ENCODE data around the gene ZKSCAN7. TPM values are rescaled to one million over a fixed set of nuclear protein-coding genes. Genes with fewer than 3 reads are reported as not detected.
"Not testable (repeated sequence)": the region's sequence is repeated elsewhere in the genome, so short reads cannot be mapped to it uniquely, and the experiment has no call there.

The ZKSCAN7 gene
- total and polyA plus RNA-seq, 3 experiments from 2014 or later = 3.7 to 4.7 (median 3.8) TPM

- H3K36me3 Mint-ChIP-seq; H3K27ac Mint-ChIP-seq; H3K27ac ChIP-seq (ENCODE audit: low read depth, low read length); CTCF ChIA-PET; H3K36me3 ChIP-seq (ENCODE audit: insufficient read depth, low read length); H3K4me3 Mint-ChIP-seq; H3K4me3 ChIP-seq (ENCODE audit: low read length); POLR2A ChIA-PET; H3K9me3 ChIP-seq (ENCODE audit: low read length); DNase-seq; H3K4me1 Mint-ChIP-seq; H3K27me3 ChIP-seq (ENCODE audit: insufficient read depth, low read length, poor library complexity, severe bottlenecking); H3K9me3 Mint-ChIP-seq; H3K4me1 ChIP-seq (ENCODE audit: insufficient read depth, low read length): not testable (repeated sequence)
- H3K27me3 Mint-ChIP-seq = peaks cover 6 to 22% of the 10 kb centered on the region in 2 donors
These were observed 10.2 kb upstream of the ZKSCAN7 start for GRCh38 chr3:44544811-44545210.

- Mint-ChIP-seq H3K4me3 (peak overlapping the region; percentile 89 to 97 (median 93)), H3K4me1 (peaks cover 22 to 37% (median 30%) of the 10 kb centered on the region in 3 donors), H3K36me3 (peaks cover 16 to 35% (median 26%) of the 10 kb centered on the region in 3 donors), H3K9me3 (peaks cover 0 to 2% (median 0%) of the 10 kb centered on the region in 5 donors), H3K27me3 (peaks cover 2 to 13% of the 10 kb centered on the region in 2 donors), H3K27ac (peak overlapping the region; percentile 73 to 96 (median 88))
- peak overlapping the region; percentile 91 for H3K4me3 ChIP-seq (ENCODE audit: low read length)
- ChIA-PET CTCF (interaction anchor here (1.4 kb wide), 1 partner anchor 44 kb away, joined by 3 read pairs; no protein-coding TSS in a partner anchor), POLR2A (no interaction called here)
- no peaks in the 10 kb centered on the region for H3K9me3 ChIP-seq (ENCODE audit: low read length)
- no peaks in the 10 kb centered on the region for H3K36me3 ChIP-seq (ENCODE audit: insufficient read depth, low read length)
- no peaks in the 10 kb centered on the region for H3K27me3 ChIP-seq (ENCODE audit: insufficient read depth, low read length, poor library complexity, severe bottlenecking)
- H3K4me1 ChIP-seq (ENCODE audit: insufficient read depth, low read length) = peaks cover 18% of the 10 kb centered on the region
- H3K27ac ChIP-seq (ENCODE audit: low read depth, low read length) = peak overlapping the region; percentile 45
- no peak for DNase-seq
These were observed 730 bp downstream of the ZKSCAN7 start for GRCh38 chr3:44555723-44556122.

GRCh38 chr3:44557074-44557473 is 2.1 kb downstream of the ZKSCAN7 start:
- DNase-seq = no peak
- Mint-ChIP-seq H3K27me3 (peaks cover 0 to 2% of the 10 kb centered on the region in 2 donors), H3K9me3 (peaks cover 0 to 5% (median 2%) of the 10 kb centered on the region in 5 donors), H3K27ac (no peak overlapping the region), H3K4me3 (peak overlapping the region in 1 of 7 donors; percentile 44), H3K4me1 (peaks cover 24 to 38% (median 37%) of the 10 kb centered on the region in 3 donors), H3K36me3 (peaks cover 22 to 49% (median 32%) of the 10 kb centered on the region in 3 donors)
- H3K36me3 ChIP-seq (ENCODE audit: insufficient read depth, low read length) = no peaks in the 10 kb centered on the region
- ChIA-PET POLR2A (no interaction called here), CTCF (no interaction called here)
- no peak overlapping the region for H3K27ac ChIP-seq (ENCODE audit: low read depth, low read length)
- H3K4me3 ChIP-seq (ENCODE audit: low read length) = no peak overlapping the region
- no peaks in the 10 kb centered on the region for H3K27me3 ChIP-seq (ENCODE audit: insufficient read depth, low read length, poor library complexity, severe bottlenecking)
- no peaks in the 10 kb centered on the region for H3K9me3 ChIP-seq (ENCODE audit: low read length)
- H3K4me1 ChIP-seq (ENCODE audit: insufficient read depth, low read length) = peaks cover 18% of the 10 kb centered on the region

GRCh38 chr3:44561076-44561475 is 6.1 kb downstream of the ZKSCAN7 start:
- Mint-ChIP-seq H3K4me1 (peaks cover 15 to 24% (median 21%) of the 10 kb centered on the region in 3 donors), H3K4me3 (no peak overlapping the region), H3K9me3 (peaks cover 3 to 21% (median 7%) of the 10 kb centered on the region in 5 donors), H3K27ac (no peak overlapping the region), H3K27me3 (peaks cover 0 to 2% of the 10 kb centered on the region in 2 donors), H3K36me3 (peaks cover 34 to 68% (median 63%) of the 10 kb centered on the region in 3 donors)
- Histone ChIP-seq H3K27me3 (ENCODE audit: insufficient read depth, low read length, poor library complexity, severe bottlenecking) (no peaks in the 10 kb centered on the region), H3K36me3 (ENCODE audit: insufficient read depth, low read length) (no peaks in the 10 kb centered on the region), H3K27ac (ENCODE audit: low read depth, low read length) (no peak overlapping the region), H3K4me3 (ENCODE audit: low read length) (no peak overlapping the region), H3K9me3 (ENCODE audit: low read length) (no peaks in the 10 kb centered on the region), H3K4me1 (ENCODE audit: insufficient read depth, low read length) (peaks cover 5% of the 10 kb centered on the region)
- ChIA-PET POLR2A (no interaction called here), CTCF (no interaction called here)
- DNase-seq = no peak

- Mint-ChIP-seq H3K36me3 (peaks cover 37 to 73% (median 70%) of the 10 kb centered on the region in 3 donors), H3K27me3 (no peaks in the 10 kb centered on the region), H3K4me1 (peaks cover 13 to 17% (median 13%) of the 10 kb centered on the region in 3 donors), H3K4me3 (no peak overlapping the region), H3K9me3 (peaks cover 5 to 27% (median 13%) of the 10 kb centered on the region in 5 donors), H3K27ac (no peak overlapping the region)
- Histone ChIP-seq H3K36me3 (ENCODE audit: insufficient read depth, low read length) (no peaks in the 10 kb centered on the region), H3K27ac (ENCODE audit: low read depth, low read length) (no peak overlapping the region), H3K9me3 (ENCODE audit: low read length) (no peaks in the 10 kb centered on the region), H3K4me3 (ENCODE audit: low read length) (no peak overlapping the region), H3K4me1 (ENCODE audit: insufficient read depth, low read length) (no peaks in the 10 kb centered on the region), H3K27me3 (ENCODE audit: insufficient read depth, low read length, poor library complexity, severe bottlenecking) (no peaks in the 10 kb centered on the region)
- CTCF ChIA-PET = no interaction called here
- no peak for DNase-seq
- POLR2A ChIA-PET = no interaction called here
These were observed 7.2 kb downstream of the ZKSCAN7 start for GRCh38 chr3:44562147-44562546.

GRCh38 chr3:44568561-44568960 is 13.6 kb downstream of the ZKSCAN7 start:
- Mint-ChIP-seq H3K4me3 (no peak overlapping the region), H3K9me3 (peaks cover 34 to 79% (median 69%) of the 10 kb centered on the region in 5 donors), H3K36me3 (peaks cover 51 to 86% (median 77%) of the 10 kb centered on the region in 3 donors), H3K27ac (no peak overlapping the region), H3K27me3 (no peaks in the 10 kb centered on the region), H3K4me1 (peaks cover 0 to 7% (median 0%) of the 10 kb centered on the region in 3 donors)
- H3K9me3 ChIP-seq (ENCODE audit: low read length) = peaks cover 28% of the 10 kb centered on the region
- H3K27ac ChIP-seq (ENCODE audit: low read depth, low read length) = no peak overlapping the region
- ChIA-PET CTCF (no interaction called here), POLR2A (no interaction called here)
- no peak overlapping the region for H3K4me3 ChIP-seq (ENCODE audit: low read length)
- no peaks in the 10 kb centered on the region for H3K4me1 ChIP-seq (ENCODE audit: insufficient read depth, low read length)
- H3K36me3 ChIP-seq (ENCODE audit: insufficient read depth, low read length) = peaks cover 22% of the 10 kb centered on the region
- no peak for DNase-seq
- no peaks in the 10 kb centered on the region for H3K27me3 ChIP-seq (ENCODE audit: insufficient read depth, low read length, poor library complexity, severe bottlenecking)

GRCh38 chr3:44571024-44571423 is 16.0 kb downstream of the ZKSCAN7 start:
- H3K27me3 ChIP-seq (ENCODE audit: insufficient read depth, low read length, poor library complexity, severe bottlenecking) = no peaks in the 10 kb centered on the region
- CTCF ChIA-PET = no interaction called here
- H3K36me3 Mint-ChIP-seq = peaks cover 42 to 69% (median 61%) of the 10 kb centered on the region in 3 donors

GRCh38 chr3:44576613-44577012 is 21.6 kb downstream of the ZKSCAN7 start:
- no peak overlapping the region for H3K4me3 ChIP-seq (ENCODE audit: low read length)
- no peaks in the 10 kb centered on the region for H3K27me3 Mint-ChIP-seq
- peaks cover 14 to 59% (median 47%) of the 10 kb centered on the region in 5 donors for H3K9me3 Mint-ChIP-seq
- no peak overlapping the region for H3K27ac ChIP-seq (ENCODE audit: low read depth, low read length)
- no peak for DNase-seq
- H3K27me3 ChIP-seq (ENCODE audit: insufficient read depth, low read length, poor library complexity, severe bottlenecking) = no peaks in the 10 kb centered on the region
- ChIA-PET POLR2A (no interaction called here), CTCF (no interaction called here)
- no peaks in the 10 kb centered on the region for H3K36me3 ChIP-seq (ENCODE audit: insufficient read depth, low read length)
- H3K4me3 Mint-ChIP-seq = no peak overlapping the region
- H3K36me3 Mint-ChIP-seq = peaks cover 7 to 38% (median 20%) of the 10 kb centered on the region in 3 donors
- no peaks in the 10 kb centered on the region for H3K4me1 ChIP-seq (ENCODE audit: insufficient read depth, low read length)
- no peaks in the 10 kb centered on the region for H3K4me1 Mint-ChIP-seq
- peaks cover 7% of the 10 kb centered on the region for H3K9me3 ChIP-seq (ENCODE audit: low read length)
- no peak overlapping the region for H3K27ac Mint-ChIP-seq

More at GRCh38 chr3:44571024-44571423, 16.0 kb downstream of the ZKSCAN7 start:
- peaks cover 34 to 77% (median 73%) of the 10 kb centered on the region in 5 donors for H3K9me3 Mint-ChIP-seq
- H3K27ac ChIP-seq (ENCODE audit: low read depth, low read length) = no peak overlapping the region
- H3K27me3 Mint-ChIP-seq = no peaks in the 10 kb centered on the region
- DNase-seq = no peak
- peaks cover 0 to 2% (median 0%) of the 10 kb centered on the region in 3 donors for H3K4me1 Mint-ChIP-seq
- H3K27ac Mint-ChIP-seq = no peak overlapping the region
- POLR2A ChIA-PET = no interaction called here
- no peak overlapping the region for H3K4me3 Mint-ChIP-seq
- no peaks in the 10 kb centered on the region for H3K4me1 ChIP-seq (ENCODE audit: insufficient read depth, low read length)
- H3K9me3 ChIP-seq (ENCODE audit: low read length) = peaks cover 31% of the 10 kb centered on the region
- H3K36me3 ChIP-seq (ENCODE audit: insufficient read depth, low read length) = peaks cover 22% of the 10 kb centered on the region
- no peak overlapping the region for H3K4me3 ChIP-seq (ENCODE audit: low read length)
